ENCODE data around the gene CEP72.
"Not testable (repeated sequence)": the region's sequence is repeated elsewhere in the genome, so short reads cannot be mapped to it uniquely, and the experiment has no call there.

The CEP72 gene

DNA sequence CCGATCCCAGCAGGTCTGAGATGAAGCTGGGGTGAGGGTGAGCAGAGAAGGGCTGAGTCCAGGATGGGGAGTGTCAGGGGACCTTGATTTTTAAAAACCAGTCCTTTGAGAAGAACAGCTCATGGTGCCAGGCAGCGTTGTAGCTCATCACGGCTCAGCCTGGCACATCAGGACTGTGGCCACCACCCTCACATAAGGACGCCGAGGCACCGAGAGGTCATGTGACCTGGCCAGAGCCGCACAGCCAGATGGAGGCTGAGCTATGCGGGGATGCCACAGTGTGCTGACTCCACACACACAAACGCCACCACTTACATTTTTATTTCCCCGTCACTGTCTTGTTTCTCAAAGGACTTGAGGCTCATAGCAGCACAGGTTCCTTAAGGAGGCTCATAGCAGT, 32.9 kb upstream of the CEP72 start:
- no peak for DNase-seq (ENCODE audit: extremely low read depth, low read depth)
- TF ChIP-seq, protein P1, sequence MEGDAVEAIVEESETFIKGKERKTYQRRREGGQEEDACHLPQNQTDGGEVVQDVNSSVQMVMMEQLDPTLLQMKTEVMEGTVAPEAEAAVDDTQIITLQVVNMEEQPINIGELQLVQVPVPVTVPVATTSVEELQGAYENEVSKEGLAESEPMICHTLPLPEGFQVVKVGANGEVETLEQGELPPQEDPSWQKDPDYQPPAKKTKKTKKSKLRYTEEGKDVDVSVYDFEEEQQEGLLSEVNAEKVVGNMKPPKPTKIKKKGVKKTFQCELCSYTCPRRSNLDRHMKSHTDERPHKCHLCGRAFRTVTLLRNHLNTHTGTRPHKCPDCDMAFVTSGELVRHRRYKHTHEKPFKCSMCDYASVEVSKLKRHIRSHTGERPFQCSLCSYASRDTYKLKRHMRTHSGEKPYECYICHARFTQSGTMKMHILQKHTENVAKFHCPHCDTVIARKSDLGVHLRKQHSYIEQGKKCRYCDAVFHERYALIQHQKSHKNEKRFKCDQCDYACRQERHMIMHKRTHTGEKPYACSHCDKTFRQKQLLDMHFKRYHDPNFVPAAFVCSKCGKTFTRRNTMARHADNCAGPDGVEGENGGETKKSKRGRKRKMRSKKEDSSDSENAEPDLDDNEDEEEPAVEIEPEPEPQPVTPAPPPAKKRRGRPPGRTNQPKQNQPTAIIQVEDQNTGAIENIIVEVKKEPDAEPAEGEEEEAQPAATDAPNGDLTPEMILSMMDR (IDR thresholded peaks at IDR 0.05; ENCODE audit: low read depth, low read length, missing control alignments) = no peak
- H3K4me3 ChIP-seq (replicated peaks; ENCODE audit: low read depth, low read length) = no peak overlapping the region

DNA sequence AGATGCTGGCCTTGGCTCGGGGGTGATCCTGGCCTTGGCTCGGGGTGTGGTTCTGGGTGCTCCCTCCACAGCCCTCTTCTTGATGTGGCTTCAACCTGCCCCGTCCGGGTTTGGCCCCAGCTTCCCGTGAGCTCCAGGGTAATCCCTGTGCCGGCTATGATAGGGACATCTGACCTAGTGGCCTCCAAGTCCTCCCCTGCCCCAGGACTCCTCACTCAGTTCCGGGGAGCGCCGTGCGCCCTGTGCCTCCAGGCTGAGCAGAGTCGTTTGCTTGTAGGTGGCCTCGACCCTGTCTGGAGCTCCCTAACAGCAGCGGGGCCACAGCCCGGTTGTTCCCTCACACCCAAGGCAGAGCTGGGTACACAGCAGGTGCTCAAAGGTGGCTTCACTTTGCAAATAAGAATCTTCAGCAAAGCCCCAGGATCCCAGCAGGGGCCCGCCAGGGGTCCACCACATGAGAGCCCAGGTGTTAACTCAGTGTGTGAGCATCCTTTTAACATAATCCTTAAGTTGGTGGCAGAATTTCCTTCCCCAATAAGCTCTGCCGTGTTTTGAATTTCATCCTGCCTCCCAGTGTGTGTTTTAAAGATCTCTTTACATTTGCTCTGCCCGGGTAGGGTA, 32.3 kb upstream of the CEP72 start:
- no peak for DNase-seq (ENCODE audit: extremely low read depth, low read depth)
- TF ChIP-seq, protein P1 (IDR thresholded peaks at IDR 0.05; ENCODE audit: low read depth, low read length, missing control alignments) = no peak
- H3K4me3 ChIP-seq (replicated peaks; ENCODE audit: low read depth, low read length) = no peak overlapping the region

- TF ChIP-seq, protein P1 (IDR thresholded peaks at IDR 0.05; ENCODE audit: low read depth, low read length, missing control alignments) = no peak
- no peak overlapping the region for H3K4me3 ChIP-seq (replicated peaks; ENCODE audit: low read depth, low read length)
- no peak for DNase-seq (ENCODE audit: extremely low read depth, low read depth)
Measured at GRCh38 chr5:580436-580835, 31.7 kb upstream of the CEP72 start.

DNA sequence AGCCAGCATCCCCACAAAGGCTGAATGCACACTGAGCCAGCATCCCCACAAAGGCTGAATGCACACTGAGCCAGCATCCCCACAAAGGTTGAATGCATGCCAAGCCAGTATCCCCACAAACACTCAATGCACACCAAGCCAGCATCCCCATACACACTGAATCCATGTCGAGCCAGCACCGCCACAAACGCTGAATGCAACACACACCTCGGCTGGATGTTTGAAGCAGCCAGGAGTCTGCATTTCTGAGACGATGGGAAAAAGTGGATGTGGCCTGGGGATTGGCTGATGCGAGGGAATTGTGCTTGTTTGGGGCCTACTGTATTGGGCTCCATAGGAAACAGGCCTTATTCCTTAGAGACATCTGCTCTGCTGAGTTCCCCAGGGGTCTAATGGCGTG, 30.9 kb upstream of the CEP72 start:
- TF ChIP-seq, protein P1 (IDR thresholded peaks at IDR 0.05; ENCODE audit: low read depth, low read length, missing control alignments) = no peak
- no peak overlapping the region for H3K4me3 ChIP-seq (replicated peaks; ENCODE audit: low read depth, low read length)
- DNase-seq (ENCODE audit: extremely low read depth, low read depth) = no peak

- no peak overlapping the region for H3K4me3 ChIP-seq (replicated peaks; ENCODE audit: low read depth, low read length)
- TF ChIP-seq, protein P1 (IDR thresholded peaks at IDR 0.05; ENCODE audit: low read depth, low read length, missing control alignments) = no peak
- no peak for DNase-seq (ENCODE audit: extremely low read depth, low read depth)
Measured at GRCh38 chr5:581941-582340, 30.2 kb upstream of the CEP72 start.

GRCh38 chr5:582445-582844, 29.7 kb upstream of the CEP72 start:
- DNase-seq (ENCODE audit: extremely low read depth, low read depth); H3K4me3 ChIP-seq (replicated peaks; ENCODE audit: low read depth, low read length): not testable (repeated sequence)

DNA sequence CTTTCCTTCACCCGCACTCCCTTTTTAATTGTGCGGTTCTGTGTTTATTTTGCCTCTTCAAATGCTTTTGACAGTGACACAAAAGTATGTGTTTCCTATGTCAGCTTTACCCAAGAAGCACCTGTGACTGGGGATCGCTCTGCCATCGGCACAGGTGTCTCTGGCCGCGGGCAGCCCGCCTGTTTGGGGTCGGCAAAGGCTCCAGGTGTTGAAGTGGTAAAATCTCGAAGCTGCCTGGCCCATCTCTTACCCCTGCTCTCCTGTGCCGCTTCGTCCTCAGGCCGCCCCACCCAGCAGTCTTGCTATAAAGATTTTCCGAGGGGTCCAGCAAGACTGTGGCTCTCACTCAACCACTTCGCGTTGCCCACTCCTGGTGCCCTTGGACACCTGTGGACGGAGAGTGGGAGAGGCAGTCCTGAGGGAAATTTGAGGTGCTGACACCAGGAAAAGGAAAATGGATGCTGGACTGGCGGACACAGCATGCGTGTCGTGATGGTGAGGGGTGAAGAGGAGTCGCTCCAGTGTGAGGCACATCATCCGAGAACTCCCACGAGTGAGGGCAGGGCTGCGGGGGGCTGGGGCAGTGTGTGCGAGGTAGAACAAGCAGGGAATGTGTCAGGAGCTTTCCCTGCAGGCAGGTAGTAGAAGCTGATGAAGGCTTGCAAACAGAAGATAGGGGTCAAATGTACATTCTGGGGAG, 29.1 kb upstream of the CEP72 start:
- TF ChIP-seq, protein P1 (IDR thresholded peaks at IDR 0.05; ENCODE audit: low read depth, low read length, missing control alignments) = no peak

More for the DNA sequence above, 29.1 kb upstream of the CEP72 start:
- no peak overlapping the region for H3K4me3 ChIP-seq (replicated peaks; ENCODE audit: low read depth, low read length)
- DNase-seq (ENCODE audit: extremely low read depth, low read depth) = no peak

Data from HFF-Myc (cell line).